Measurements from ENCODE around the gene SF3B2. TPM values are rescaled to one million over a fixed set of nuclear protein-coding genes. Genes with fewer than 3 reads are reported as not detected.

Gene SF3B2
- total and polyA plus RNA-seq, 2 donors (not counting 3 experiments of a cell fraction or from before 2014, with no cell fraction given): 99.4 to 196 TPM

DNA sequence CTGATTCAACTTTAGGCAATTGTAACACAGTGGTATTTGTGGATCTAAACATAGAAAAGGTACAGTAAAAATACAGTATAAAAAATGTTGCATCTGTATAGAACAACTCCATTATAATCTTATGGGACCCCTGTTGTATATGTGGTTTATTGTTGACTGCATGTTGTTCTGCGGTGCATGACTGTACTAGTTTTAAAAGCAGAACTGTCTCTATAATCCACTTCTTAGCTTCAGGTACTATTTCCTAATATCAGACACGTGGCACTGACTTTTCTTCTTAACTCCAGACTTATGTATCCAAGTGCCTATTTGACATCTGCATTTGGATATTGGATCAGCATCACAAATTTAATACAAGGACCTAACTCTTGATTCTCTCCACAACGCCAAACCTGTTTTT is 59.0 kb downstream of the SF3B2 start:
- H2AFZ ChIP-seq (ENCODE audit: low read depth, low read length): no peak overlapping the region
- no peaks in the 10 kb centered on the region for H3K36me3 ChIP-seq (ENCODE audit: control insufficient read depth in 2 of 2, extremely low read depth in 1 of 2, insufficient read depth in 2 of 2, low read length in 2 of 2)
- no peaks in the 10 kb centered on the region for H3K27me3 ChIP-seq (ENCODE audit: control insufficient read depth in 2 of 2, insufficient read depth in 2 of 2, low read length in 2 of 2)
- intact Hi-C loops (cut with micrococcal nuclease) (loop anchor here (5.0 kb wide), 1 partner anchor 39 kb away; the partner anchor contains the start of gene PACS1), dilution Hi-C loops (cut with MboI; ENCODE audit: extremely low pct_ligation_motif_present, low sequenced_read_pairs) (no loop called here)
- H3K27ac ChIP-seq (ENCODE audit: insufficient read depth, low read depth, low read length): no peak overlapping the region
- no peak overlapping the region for H3K9ac ChIP-seq (replicated peaks; ENCODE audit: extremely low read depth, insufficient read depth, low read length)
- no peak overlapping the region for H3K4me2 ChIP-seq (ENCODE audit: insufficient read depth, low read length)
- no peaks in the 10 kb centered on the region for H3K9me1 ChIP-seq (replicated peaks; ENCODE audit: control insufficient read depth, extremely low read depth, insufficient read depth, low read length)
- H3K9me3 ChIP-seq (replicated peaks; ENCODE audit: control insufficient read depth, insufficient read depth, low read length): no peaks in the 10 kb centered on the region
- POLR2A ChIA-PET: no interaction called here
- TF ChIP-seq JUN (IDR thresholded peaks at IDR 0.05; ENCODE audit: borderline replicate concordance, insufficient read depth, insufficient read length, low read depth) (no peak), POLR2AphosphoS5 (IDR thresholded peaks at IDR 0.05; ENCODE audit: insufficient read depth, low read depth, low read length) (no peak), CTCF (IDR thresholded peaks at IDR 0.05; ENCODE audit: extremely low read depth in 1 of 2, insufficient read depth in 1 of 2, low read depth in 1 of 2, low read length in 2 of 2) (no peak), FOS (IDR thresholded peaks at IDR 0.05; ENCODE audit: borderline replicate concordance, insufficient read depth, low read length) (no peak), POLR2A (IDR thresholded peaks at IDR 0.05; ENCODE audit: low read depth, low read length) (no peak), MAX (IDR thresholded peaks at IDR 0.05; ENCODE audit: insufficient read depth, insufficient read length) (no peak), EZH2 (IDR thresholded peaks at IDR 0.05; ENCODE audit: borderline replicate concordance, low read depth, low read length, severe bottlenecking) (no peak), GATA2 (IDR thresholded peaks at IDR 0.05; ENCODE audit: insufficient read depth, insufficient read length, low read depth, low read length) (no peak), MYC (IDR thresholded peaks at IDR 0.05; ENCODE audit: low read depth, low read length) (no peak)
- CTCF ChIA-PET: interaction anchor here (1.6 kb wide), 1 partner anchor 37 kb away, joined by 3 read pairs; no protein-coding TSS in a partner anchor
- no peak for FAIRE-seq
- H3K79me2 ChIP-seq (ENCODE audit: control insufficient read depth, insufficient read depth, low read length): peaks cover 7% of the 10 kb centered on the region
- no peaks in the 10 kb centered on the region for H4K20me1 ChIP-seq (replicated peaks; ENCODE audit: control insufficient read depth, extremely low read depth, insufficient read depth, low read length)
- DNase-seq (ENCODE audit: low read depth, low spot score): no peak
- no peak overlapping the region for H3K4me3 ChIP-seq (replicated peaks in 1 of 3; ENCODE audit: insufficient read depth in 1 of 3, low read depth in 1 of 3, low read length in 3 of 3)
- no TSS peak for BruUV-seq (replicated peaks)
- peaks cover 41% of the 10 kb centered on the region for H3K4me1 ChIP-seq (ENCODE audit: control insufficient read depth, extremely low read depth, insufficient read depth, low read length)

Measured in endothelial cell of umbilical vein (primary cell).